GM03348 (cell line): ENCODE measurements around the gene OPN3.

Source experiments
- DNase-seq: peaks from one replicate; pipeline ENCODE4 v3.0.0; 2012; ENCODE audit warnings: low spot score

OPN3 gene

DNA sequence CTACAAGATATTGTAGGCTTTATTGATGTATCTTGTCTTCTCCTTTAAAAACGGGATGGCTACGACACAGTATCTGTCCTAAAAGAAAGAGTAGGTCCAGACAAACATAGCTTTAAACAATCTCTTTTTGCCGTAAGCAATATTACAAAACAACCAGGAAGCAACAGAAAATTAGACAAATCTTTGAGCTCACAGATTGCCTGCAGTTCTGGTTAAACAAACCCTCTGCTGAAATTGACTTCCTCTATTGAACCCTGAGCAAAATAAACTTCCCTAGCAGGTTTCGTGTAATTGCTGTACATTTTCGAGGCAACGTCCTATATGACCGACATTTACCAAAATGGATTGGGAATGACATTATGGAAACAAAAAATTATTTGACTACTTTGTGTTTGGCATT, 50.6 kb downstream of the OPN3 start:
- DNase-seq, result no peak

DNA sequence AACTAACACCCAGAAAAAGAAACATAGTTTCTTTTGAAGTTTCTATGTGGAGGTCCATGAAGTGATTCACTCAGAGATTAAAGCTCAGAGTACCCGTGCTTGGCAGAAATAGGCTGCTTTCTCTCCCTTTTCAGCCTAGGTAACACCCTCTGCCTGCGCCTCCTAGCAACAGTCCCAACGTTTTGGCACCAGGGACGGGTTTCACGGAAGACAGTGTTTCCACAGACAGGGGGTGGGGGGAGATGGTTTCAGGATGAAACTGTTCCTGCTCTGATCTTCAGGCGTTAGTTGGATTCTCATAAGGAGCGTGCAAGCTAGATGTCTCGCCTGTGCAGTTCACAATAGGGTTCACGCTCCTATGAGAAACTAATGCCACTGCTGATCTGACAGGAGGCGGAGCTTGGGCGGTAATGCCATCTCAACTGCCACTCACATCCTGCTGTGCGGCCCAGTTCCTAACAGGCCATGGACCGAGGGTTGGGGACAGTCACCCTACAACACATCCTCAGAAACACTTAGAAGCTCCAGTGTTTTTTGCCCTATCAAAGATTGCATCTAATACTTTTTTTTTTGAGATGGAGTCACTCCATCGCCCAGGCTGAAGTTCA, 53.2 kb downstream of the OPN3 start:
- DNase-seq, result no peak

DNA sequence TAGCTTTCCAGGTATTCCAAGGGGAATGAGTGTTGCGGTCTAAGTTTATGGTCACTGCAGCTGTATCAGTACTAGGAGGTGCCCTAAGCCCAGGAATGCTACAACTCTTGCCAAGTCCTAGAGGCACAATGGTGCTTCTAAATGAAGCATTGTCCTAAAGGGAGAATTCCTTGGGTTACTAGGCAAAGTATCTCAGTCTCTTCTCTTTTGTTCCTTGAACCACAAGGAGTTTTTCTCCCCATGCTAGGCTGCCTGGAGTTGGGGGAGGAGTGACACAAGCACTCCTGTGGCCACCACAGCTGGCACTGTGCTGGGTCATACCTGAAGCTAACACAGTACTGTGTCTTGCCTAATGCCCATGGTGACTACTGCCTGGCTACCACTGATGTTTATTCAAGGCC, 57.2 kb downstream of the OPN3 start:
- no peak for DNase-seq

DNA sequence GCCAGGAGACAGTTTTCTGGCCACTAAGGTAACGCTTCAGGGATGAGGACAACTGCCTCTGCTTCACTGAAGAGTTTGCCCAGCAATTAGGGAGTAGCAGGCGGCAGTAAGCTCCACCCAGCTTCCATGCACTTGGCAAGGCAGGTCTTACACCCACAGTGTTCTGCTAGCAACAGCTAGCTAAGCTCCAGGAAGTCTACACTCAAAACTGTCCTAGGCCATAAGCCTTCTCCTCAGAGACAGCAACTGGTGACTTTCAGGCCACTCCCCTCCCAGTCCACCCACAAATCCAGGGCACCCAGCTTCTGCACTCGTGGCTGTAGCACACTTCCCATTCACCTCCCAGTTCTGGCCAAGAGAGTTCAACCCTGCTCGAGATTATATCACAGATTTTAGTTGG, 60.7 kb downstream of the OPN3 start:
- DNase-seq, result no peak

DNA sequence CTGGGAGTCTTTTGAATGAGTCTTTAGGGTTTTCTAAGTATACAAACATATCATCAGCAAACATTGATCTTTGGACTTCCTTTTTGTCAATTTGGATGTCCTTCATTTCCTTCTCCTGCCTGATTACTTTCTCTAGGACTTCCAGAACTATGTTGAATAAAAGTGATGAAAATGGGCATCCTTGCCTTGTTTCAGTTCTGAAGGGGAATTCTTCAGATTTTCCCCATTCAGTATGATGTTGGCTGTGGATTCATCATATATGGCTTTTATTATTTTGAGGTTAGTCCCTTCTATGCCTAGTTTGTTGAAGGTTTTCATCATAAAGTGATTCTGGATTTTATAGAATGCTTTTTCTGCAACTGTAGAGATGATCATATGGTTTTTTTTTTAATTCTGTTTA, 66.0 kb downstream of the OPN3 start:
- no peak for DNase-seq

DNA sequence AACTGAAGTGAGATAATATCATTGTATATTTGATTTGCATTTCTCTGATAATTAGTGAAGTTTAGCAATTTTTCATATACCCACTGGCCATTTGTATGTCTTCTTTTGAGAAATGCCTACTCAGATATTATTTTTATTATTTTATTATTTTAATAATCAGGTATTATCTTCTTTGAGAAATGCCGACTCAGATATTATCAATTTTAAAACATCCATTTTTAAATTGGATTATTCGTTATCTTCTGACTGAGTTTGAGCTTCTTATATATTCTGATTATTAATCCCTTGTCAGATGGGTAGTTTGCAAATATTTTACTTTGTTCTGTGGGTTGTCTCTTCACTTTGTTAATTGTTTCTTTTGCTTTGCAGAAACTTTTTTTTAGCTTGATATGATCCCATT, 70.3 kb downstream of the OPN3 start:
- DNase-seq, result no peak

DNA sequence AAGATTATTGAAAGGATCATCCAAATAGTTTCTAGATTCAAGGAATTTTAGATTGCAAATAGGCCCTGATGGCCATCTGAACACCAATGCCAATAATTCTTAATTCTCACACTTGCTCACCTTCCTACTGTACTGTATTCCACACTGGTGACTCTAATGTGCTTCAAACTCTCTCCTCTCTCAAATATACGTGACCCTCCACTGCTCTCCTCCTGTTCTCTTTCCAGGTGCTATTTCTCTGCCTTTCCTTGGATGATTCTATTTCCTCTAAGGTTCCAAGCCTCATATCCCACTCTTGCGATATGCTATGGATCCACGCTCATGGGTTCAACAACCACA, 79.4 kb downstream of the OPN3 start:
- no peak for DNase-seq

DNA sequence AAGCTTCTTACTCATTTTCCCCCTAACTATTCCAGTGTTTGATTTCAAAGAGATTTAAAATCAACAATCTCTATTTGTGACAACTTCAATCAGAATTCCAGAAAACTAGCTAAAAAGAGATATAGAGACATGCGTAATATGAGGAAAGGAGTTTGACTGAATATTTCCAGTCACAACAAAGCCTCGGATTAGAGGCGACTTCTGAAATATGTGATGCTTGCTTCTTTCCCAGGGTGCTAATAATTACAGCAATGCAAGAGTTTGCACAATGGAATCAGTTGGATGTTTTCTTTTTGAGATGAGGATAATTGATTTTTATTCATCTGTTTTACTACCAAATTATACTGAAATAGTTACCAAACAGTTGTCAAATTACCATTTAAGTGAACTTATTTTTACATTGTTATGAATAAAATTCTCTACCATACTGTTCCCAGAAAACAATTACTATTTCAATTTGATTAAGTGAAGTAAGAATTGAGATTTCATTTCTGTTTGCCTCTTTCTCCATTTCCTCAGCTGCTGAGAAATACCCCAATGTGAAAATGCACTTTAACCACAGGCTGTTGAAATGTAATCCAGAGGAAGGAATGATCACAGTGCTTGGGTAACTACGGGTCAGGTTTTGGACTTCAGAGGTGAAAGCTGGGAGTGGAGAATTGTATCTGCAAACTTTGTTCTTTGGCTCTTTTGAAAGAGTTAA, 79.9 kb downstream of the OPN3 start:
- no peak for DNase-seq

DNA sequence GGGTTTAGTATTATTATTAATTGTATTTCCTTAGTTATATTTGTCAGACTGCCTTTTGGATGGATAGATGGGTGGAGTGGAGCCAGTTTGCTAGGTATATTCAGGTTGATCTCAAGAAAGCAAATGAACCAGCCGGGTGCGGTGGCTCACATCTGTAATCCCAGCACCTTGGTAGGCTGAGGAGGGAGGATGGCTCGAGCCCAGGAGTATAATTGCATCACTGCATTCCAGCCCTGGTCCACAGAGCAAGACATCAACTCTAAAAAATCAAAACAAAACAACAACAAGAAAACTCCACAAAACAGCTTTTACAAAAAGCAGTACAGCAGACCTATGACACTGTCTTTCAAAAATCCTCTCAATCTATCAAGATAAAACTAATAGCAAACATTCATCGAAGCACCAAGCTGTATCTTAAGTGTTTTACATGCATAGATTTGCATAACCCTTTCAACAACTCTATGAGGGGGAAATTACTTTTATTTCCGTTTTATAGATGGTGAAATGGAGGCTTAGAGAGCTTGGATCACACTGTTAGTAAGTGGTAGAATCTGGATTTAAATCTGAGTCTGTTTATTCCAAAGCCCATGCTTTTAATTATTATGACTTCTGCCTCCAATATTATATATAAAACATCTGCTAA, 82.5 kb downstream of the OPN3 start:
- no peak for DNase-seq

DNA sequence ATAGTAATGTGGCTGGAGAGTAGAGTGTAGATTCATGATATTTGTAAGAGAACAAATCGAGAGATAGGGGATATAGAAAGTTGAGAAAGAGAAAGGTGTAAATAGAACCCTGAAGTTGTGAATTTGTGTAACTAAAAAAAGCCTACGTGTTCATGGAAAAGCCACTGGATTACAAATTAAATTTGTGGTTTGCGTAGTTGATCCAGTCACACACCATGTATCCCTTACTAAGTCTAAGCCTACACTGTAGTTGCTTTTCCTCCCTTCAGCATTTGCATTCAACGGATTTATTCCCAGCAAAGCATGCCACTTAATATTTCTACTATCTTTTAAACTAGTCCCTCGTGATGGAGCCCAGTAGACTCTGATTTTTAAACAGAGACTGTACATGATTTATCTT, 83.1 kb downstream of the OPN3 start:
- no peak for DNase-seq

DNA sequence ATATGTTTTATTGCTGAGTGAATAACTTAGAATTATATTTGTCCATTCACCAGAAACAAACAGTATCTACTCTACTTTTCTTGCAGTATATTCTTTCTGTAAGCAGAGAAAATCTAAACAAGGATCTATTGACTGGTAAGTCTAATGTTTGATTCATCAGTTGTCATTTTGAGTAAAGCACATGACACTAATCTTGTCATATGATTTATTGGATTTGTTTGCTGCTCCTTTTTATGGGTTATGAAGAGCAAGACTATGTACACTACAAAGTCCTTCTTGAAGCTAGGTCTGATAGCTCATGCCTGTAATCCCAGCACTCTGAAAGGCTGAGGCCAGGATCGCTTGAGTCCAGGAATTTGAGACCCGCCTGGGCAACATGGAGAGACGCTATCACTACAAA, 84.6 kb downstream of the OPN3 start:
- DNase-seq, result no peak

DNA sequence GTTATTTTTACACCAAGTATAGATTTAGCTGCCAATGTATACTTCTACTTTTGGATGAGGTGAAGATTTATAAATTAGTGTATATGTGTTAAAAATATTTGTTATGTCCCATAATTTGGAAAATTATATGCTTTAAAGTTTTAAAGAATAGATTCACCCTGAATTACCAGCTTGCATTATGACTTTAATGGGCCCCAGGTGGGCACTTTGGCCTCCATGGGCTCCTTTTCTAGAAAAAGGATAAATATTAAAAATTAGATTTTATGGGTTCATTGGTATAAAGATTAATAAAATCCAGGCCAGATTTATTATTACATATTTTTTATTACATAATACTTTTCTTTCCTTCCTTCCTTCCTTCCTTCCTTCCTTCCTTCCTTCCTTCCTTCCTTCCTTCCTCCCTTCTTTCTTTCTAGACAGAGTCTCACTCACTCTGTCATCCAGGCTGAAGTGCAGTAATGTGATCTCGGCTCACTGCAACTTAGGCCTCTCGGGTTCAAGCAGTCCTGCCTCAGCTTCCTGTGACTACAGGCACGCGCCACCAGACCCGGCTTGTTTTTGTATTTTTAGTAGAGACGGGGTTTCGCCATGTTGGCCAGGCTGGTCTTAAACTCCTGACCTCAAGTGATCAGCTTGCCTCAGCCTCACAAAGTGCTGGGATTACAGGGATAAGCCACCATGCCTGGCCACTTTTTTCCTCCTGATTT, 86.1 kb downstream of the OPN3 start:
- no peak for DNase-seq

DNA sequence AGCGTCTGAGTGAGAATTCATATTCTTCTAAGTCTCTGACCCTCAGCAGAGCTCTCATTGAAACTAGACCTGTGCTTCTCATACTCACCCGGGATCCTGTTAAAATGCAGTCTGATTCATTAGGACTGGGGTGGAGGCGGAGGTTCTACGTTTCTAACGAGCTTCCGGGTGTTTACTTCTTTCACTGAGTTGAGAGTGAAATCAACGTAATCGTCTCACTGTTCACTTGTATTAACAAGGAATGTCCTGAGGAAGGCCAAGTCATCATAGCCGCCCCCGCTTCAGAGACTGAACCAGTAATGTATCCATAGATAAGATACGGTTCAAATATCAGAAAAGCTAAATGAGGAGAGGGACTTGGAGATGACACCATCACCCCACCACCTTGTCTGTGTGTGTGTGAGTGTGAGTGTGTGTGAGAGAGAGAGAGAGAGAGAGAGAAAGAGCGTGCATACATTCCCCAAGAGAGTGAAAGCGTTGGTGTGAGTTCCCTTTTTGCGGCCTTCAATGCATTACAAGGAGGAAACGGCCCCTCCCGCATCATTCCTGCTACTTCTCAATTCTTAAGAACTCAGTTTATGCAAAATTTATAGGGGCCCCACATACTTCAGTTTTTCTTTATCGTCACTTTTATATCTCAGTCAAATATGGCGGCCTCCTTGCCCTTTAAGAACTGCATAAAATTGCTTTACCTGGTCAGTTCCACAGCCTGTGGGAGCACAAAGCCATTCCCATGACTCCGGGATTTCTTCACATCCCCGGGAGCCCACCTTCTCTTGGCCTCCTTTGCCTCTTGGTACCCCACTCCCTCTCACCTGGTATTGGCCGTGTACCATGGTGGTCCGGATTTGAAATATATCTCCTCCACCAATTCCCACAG, 88.2 kb downstream of the OPN3 start:
- DNase-seq, result no peak

DNA sequence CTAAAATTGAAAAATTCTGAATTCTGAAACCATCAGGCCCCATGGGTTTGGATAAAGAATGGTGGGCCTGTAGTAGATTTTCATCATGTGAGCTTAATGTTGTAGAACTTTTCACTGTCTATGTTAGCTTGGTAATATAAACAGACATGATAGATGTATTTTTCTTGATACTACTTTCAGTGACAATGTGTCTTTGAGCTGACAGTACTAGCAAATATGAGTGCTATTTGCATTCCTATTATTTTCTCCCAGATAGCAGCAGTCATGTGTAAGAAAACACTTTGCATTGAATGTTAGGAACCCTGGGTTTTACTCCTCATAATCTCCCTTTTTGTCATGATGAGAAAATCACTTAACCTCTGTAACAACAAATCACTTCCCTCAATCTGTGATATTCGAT, 89.9 kb downstream of the OPN3 start:
- no peak for DNase-seq

DNA sequence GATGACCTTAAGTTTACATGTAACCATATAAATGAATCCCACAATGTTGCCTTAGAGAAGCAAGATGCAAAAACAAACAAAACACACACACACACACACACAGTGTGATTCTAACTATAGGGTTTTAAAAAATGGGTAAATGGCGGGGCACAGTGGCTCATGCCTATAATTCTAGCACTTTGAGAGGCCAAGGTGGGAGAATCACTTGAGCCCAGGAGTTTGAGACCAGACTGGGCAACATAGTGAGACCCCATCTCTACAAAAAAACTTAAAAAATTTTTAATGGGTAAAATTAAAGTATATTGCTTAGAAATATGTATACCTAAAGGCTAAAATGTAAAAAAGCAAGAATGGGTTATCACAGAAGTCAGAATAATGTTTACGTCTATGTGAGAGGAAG, 92.2 kb downstream of the OPN3 start:
- no peak for DNase-seq
